PC-3 (cell line): ENCODE measurements around the gene C6.

Source experiments
- CTCF ChIP-seq: fragments of 300-600 bp; sonication (generic); conservative IDR thresholded peaks from 2 replicates; pipeline ENCODE4 v1.5.1; 2017; ENCODE audit warnings: antibody characterized with exemption, low read depth, mild to moderate bottlenecking, low read length
- EZH2 ChIP-seq: fragments of 300-600 bp; sonication (generic); IDR thresholded peaks from one replicate; pipeline ENCODE4 v1.6.1; 2017; ENCODE audit warnings: antibody characterized with exemption, mild to moderate bottlenecking, low read length; ENCODE audit not compliant: unreplicated experiment

DNA sequence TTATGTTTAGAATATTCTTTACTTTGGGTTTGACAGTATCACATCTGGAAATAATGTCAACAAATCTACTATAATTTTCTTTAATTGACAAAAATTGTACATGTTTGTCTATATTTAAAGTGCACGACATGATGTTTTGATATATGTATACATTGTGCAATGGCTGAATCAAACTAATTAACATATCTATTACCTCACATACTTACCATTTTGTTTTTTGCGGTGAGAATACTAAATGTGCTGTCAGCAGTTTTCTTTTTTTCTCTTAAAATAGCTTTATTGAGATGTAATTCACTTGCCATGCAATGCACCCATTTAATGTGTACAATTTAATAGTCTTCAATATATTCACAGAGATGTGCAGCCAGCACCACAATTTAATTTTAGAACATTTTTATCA, 10.6 kb upstream of the C6 start:
- TF ChIP-seq CTCF: no peak
- no peak for TF ChIP-seq EZH2
